Stimulated activated CD8-positive, alpha-beta memory T cell treated with anti-CD3 and anti-CD28 coated beads, Interleukin-15, amount 100 ng/mL, for 1 hour (primary cell): ENCODE results near the gene VPS41.

Experiments
- DNase-seq: peaks from one replicate; pipeline ENCODE4 v3.0.0-alpha.2; 2020; ENCODE audit warnings: low read depth

VPS41 gene

GRCh38 chr7:38905056-38905759, 3.8 kb downstream of the VPS41 start:
- DNase-seq, result no peak

GRCh38 chr7:38903057-38903456, 5.9 kb downstream of the VPS41 start:
- no peak for DNase-seq

GRCh38 chr7:38902449-38902848, 6.5 kb downstream of the VPS41 start:
- DNase-seq, result no peak

- DNase-seq, result no peak
Observed at GRCh38 chr7:38893061-38893460, 15.9 kb downstream of the VPS41 start.

GRCh38 chr7:38890597-38890996, 18.4 kb downstream of the VPS41 start:
- DNase-seq, result no peak

GRCh38 chr7:38889872-38890432, 19.0 kb downstream of the VPS41 start:
- no peak for DNase-seq

GRCh38 chr7:38889079-38889478, 19.9 kb downstream of the VPS41 start:
- no peak for DNase-seq

GRCh38 chr7:38886265-38886664, 22.7 kb downstream of the VPS41 start:
- DNase-seq, result no peak

GRCh38 chr7:38883706-38884105, 25.3 kb downstream of the VPS41 start:
- DNase-seq, result no peak

GRCh38 chr7:38881947-38882684, 26.9 kb downstream of the VPS41 start:
- no peak for DNase-seq

GRCh38 chr7:38881015-38881414, 28.0 kb downstream of the VPS41 start:
- DNase-seq, result no peak

- DNase-seq, result no peak
Observed at GRCh38 chr7:38880454-38880853, 28.5 kb downstream of the VPS41 start.

- no peak for DNase-seq
Observed at GRCh38 chr7:38880035-38880434, 29.0 kb downstream of the VPS41 start.

- no peak for DNase-seq
Observed at GRCh38 chr7:38878694-38879457, 30.1 kb downstream of the VPS41 start.

GRCh38 chr7:38873433-38873832, 35.6 kb downstream of the VPS41 start:
- no peak for DNase-seq

- DNase-seq, result no peak
Observed at GRCh38 chr7:38872202-38872601, 36.8 kb downstream of the VPS41 start.

- no peak for DNase-seq
Observed at GRCh38 chr7:38870147-38870546, 38.8 kb downstream of the VPS41 start.

GRCh38 chr7:38863601-38864291, 45.2 kb downstream of the VPS41 start:
- DNase-seq, result no peak

GRCh38 chr7:38862666-38863065, 46.3 kb downstream of the VPS41 start:
- DNase-seq, result no peak

GRCh38 chr7:38858259-38858884, 50.6 kb downstream of the VPS41 start:
- no peak for DNase-seq

- DNase-seq, result no peak
Observed at GRCh38 chr7:38855867-38856266, 53.1 kb downstream of the VPS41 start.

- DNase-seq, result no peak
Observed at GRCh38 chr7:38855386-38855785, 53.6 kb downstream of the VPS41 start.
